Fibroblast of peridontal ligament (primary cell): Measurements from ENCODE around the gene IL1RAPL2.
"Not testable (repeated sequence)": the region's sequence is repeated elsewhere in the genome, so short reads cannot be mapped to it uniquely, and the experiment has no call there.

Experiments
- DNase-seq: peaks from one replicate; pipeline ENCODE4 v3.0.0-alpha.2; 2010; ENCODE audit errors: extremely low read depth

Gene IL1RAPL2

DNA sequence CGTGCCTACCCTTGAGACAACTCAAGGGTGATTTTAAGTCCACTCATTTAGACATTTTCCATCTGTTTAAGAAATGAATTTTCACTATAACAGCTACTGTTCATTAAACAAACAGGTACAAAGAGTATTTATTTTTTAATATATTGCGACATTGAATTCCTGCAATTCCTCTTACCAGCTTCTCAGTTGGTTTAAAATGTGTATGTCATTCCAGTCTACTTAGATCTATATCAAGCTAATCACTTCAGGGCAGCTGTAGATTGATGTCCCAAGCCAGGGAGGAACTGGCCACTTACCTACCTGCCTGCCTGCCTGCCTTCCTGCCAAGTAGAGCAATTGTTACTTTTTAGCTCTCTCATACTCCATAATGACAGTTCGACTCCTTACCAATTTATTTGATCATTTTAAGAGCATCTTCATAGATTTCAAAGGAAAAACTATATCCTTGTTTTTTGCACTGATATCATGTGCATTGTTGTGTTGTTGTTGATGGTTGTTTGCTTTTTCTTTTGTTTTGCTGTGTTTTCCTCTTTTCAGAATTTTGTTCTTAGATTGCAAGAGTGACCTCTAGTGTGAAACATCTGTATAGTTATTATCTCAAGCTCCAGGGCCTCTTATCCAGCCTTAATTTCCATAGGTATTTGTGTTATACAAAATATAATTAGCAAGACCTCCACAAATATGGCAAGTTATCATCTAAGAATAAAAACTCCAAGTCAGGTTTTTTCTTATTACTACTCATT, 1135.5 kb downstream of the IL1RAPL2 start:
- no peak for DNase-seq

GRCh38 chrX:105703876-105704275, 1137.9 kb downstream of the IL1RAPL2 start:
- no peak for DNase-seq

GRCh38 chrX:105706041-105706440, 1140.0 kb downstream of the IL1RAPL2 start:
- no peak for DNase-seq

DNA sequence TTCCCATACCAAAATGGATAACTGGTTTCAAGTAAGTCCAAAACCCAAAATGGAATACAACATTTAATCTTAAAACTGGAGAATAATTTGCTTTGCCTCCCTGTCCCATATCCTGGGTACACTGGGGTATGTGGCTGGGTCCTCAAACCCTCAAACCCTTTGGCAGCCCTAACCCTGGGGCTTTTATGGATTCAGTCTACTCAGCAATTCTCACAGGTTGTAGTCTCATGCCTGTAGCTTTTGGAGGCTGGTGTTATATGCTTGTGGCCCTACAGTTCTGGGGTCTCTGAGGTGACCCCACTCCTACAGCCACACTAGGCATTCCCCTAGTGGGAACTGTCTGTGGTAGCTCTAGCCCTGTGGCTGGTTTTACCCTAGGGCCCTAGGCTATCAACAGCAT, 1145.8 kb downstream of the IL1RAPL2 start:
- DNase-seq: no peak

DNA sequence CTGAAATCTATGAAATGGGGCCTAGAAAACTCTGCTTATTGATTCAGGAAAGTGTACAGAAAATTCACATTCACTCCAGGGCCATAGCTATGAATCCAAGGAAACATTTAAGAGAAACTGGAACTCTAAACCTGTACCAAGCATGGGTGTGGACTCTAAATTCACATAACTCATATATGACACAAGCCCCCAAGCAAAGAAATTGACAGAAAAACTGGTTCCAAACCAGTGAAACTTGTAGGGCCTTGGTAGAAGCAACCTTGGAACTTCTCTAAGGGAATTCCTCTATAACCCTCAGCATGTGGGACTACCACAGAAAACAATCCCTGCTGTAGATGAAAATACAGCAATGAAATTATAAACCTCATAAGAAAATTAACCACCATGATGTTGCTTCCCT, 1149.7 kb downstream of the IL1RAPL2 start:
- no peak for DNase-seq

GRCh38 chrX:105723966-105724735, 1158.2 kb downstream of the IL1RAPL2 start:
- no peak for DNase-seq

DNA sequence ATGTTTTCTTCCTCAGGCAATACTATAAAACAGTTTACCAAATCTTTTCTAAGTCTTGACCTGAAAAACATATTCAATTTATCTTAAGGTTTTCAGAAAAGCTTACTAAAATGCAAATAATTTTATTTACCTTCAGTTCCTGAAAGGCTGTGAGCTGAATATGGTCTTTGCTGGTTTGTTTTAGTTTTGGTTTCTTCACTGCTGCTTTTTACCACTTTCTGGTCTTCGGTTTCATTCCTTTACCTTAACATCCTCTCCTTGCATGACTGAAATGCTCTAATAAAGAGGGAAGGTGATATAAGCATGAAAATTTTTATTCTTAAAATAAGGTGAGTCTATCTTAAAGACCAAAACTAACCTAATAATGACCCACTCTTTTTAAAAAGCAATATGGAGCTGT, 1159.2 kb downstream of the IL1RAPL2 start:
- no peak for DNase-seq

DNA sequence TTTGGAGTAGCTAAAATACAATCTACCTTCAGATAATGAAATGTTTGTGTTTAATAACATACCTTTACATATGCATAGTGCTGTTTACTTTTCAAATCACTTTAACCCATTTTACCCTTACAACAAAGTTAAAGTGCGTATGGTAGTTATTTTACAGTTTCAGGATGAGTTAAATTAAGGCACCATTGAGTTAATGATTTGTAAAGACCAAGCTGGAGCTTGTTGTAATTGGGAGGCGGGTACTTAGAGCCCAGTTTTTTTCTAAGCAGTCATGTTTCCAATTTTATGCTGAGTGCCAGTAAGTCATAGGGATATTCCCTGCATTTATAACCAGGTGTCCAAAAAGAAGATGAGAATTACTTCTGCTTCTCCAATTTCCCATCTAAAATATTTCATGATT, 1172.2 kb downstream of the IL1RAPL2 start:
- no peak for DNase-seq

DNA sequence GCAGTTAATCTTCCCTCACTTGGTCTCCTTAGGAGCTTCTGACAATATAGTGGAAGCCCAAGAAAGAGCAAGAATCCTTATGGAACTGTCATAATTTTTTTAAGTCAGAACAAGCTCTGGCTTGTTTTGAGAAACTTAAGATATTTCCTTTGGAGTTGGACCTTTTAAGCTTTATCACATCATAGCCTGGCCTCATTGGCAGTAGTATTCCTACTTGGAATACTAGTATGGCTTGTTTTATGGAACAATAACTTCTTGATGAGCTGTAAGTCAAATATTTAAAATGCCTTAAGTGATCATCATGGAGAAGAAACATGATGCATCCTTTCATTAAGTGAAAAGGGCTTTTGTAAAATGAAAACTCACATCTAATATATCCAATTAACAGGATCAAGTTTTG, 1178.3 kb downstream of the IL1RAPL2 start:
- DNase-seq: no peak

- DNase-seq: no peak
These were observed 1178.9 kb downstream of the IL1RAPL2 start for GRCh38 chrX:105744946-105745345.

- DNase-seq: no peak
These were observed 1179.9 kb downstream of the IL1RAPL2 start for GRCh38 chrX:105745863-105746262.

GRCh38 chrX:105752338-105752956, 1186.4 kb downstream of the IL1RAPL2 start:
- DNase-seq: no peak

DNA sequence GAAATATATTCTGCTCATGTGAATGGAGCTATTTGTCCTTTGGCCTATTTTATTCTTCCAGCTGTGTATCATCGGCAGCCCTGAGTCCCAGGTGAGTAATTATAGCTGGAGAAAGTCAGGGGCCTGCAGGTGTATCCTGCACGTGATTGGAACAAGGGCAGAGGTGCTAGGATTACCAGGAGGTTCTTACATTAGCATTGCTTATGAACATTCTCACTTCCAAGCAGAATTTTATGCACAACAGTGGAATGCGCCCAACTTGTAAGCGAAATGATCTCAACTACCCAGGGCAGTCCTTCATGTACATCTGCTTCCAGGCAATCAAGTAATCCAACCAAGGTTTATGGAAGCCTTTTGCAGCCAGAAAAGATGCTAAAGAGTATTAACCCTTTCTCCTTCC, 1187.4 kb downstream of the IL1RAPL2 start:
- DNase-seq: no peak

GRCh38 chrX:105754286-105754964, 1188.4 kb downstream of the IL1RAPL2 start:
- no peak for DNase-seq

DNA sequence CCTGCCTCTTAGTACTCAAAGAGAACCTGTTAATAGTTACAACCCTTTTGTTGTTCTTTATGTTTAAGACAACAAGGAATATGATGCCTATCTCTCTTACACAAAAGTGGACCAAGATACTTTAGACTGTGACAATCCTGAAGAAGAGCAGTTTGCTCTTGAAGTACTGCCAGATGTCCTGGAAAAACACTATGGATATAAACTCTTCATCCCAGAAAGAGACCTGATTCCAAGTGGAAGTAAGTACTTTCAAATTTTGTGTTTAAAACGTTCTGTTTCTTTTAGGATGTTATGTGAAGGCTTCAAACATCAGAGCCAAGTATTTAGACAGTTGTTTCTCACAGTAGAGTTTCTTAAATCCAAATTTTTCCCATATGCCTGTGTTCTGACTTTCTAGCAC, 1189.1 kb downstream of the IL1RAPL2 start:
- no peak for DNase-seq

- no peak for DNase-seq
These were observed 1192.8 kb downstream of the IL1RAPL2 start for GRCh38 chrX:105758754-105759153.

- DNase-seq: no peak
These were observed 1193.6 kb downstream of the IL1RAPL2 start for GRCh38 chrX:105759598-105759997.

- DNase-seq: no peak
These were observed 1199.7 kb downstream of the IL1RAPL2 start for GRCh38 chrX:105765691-105766090.

GRCh38 chrX:105773801-105774200, 1207.8 kb downstream of the IL1RAPL2 start:
- DNase-seq: no peak

DNA sequence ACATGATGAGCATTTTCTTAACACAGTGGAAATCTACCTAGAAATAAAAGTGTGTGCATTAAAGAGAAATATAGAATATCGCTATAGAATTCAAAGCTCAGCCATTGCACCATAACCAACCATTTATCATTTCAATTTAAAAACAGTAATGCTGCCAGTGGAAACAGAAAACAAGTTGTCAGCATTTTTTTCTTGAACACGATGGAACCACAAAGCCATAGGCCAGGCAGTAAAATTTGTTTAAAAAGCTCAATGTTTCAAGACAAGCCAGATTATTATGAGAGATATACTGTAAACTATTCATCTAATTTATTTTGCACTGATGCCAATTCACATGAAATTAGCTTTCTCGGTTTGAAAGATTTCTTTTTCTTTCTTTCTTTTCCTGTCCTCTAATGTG, 1209.7 kb downstream of the IL1RAPL2 start:
- DNase-seq: no peak

DNA sequence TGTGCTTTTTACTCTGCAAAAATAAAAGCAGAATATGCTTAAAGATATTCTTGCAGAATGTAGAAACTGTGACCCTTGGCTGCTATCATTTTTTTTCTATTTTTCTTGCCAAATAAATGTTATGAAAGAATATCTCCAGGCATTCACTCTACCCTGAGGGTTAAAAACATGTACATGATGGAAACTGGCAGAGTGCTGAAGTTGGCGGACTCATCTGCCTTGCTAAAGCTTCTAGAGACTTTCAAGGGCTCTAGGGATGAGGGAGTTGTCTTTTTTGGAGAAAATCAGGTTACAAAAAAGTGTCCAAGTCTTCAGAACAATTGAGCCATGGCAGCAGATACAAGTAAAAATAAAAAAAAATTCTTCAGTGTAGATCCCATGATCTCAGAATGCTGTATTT, 1215.8 kb downstream of the IL1RAPL2 start:
- DNase-seq: no peak

DNA sequence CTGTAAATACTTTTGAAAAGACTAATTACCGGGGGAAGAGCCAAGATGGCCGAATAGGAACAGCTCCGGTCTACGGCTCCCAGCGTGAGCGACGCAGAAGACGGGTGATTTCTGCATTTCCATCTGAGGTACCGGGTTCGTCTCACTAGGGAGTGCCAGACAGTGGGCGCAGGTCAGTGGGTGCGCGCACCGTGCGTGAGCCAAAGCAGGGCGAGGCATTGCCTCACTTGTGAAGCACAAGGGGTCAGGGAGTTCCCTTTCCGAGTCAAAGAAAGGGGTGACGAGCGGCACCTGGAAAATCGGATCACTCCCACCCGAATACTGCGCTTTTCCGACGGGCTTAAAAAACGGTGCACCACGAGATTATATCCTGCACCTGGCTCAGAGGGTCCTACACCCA, 1230.9 kb downstream of the IL1RAPL2 start:
- not testable (repeated sequence) for DNase-seq
